Ecto neural progenitor cell (in vitro differentiated cells): ENCODE results near the gene ERN1.
"Not testable (repeated sequence)": the region's sequence is repeated elsewhere in the genome, so short reads cannot be mapped to it uniquely, and the experiment has no call there.

Experiments used
- DNase-seq: peaks from one replicate; pipeline ENCODE4 v3.0.0-alpha.2; 2018; ENCODE audit warnings: low spot score

The ERN1 gene

GRCh38 chr17:64129765-64130558 is at the start of gene ERN1:
Gene ERN1, minus strand, starts transcription at chr17:64130144. Its CDS starts 115 bp downstream, at chr17:64130029.
- peak; percentile 99 for DNase-seq

- peak; percentile 26 for DNase-seq
Observed at GRCh38 chr17:64179024-64179423, 49.1 kb upstream of the ERN1 start.

- peak; percentile 39 for DNase-seq
Observed at GRCh38 chr17:64178011-64178825, 48.3 kb upstream of the ERN1 start.

GRCh38 chr17:64177311-64178010 is 47.5 kb upstream of the ERN1 start:
- DNase-seq: peak; percentile 29

- DNase-seq: peak; percentile 9
Observed at GRCh38 chr17:64176556-64176955, 46.6 kb upstream of the ERN1 start.

GRCh38 chr17:64174686-64175456 is 44.9 kb upstream of the ERN1 start:
- peak; percentile 19 for DNase-seq

- DNase-seq: no peak
Observed at GRCh38 chr17:64173646-64174045, 43.7 kb upstream of the ERN1 start.

- no peak for DNase-seq
Observed at GRCh38 chr17:64172510-64172909, 42.6 kb upstream of the ERN1 start.

- DNase-seq: no peak
Observed at GRCh38 chr17:64171041-64171440, 41.1 kb upstream of the ERN1 start.

GRCh38 chr17:64170286-64170685 is 40.3 kb upstream of the ERN1 start:
- DNase-seq: no peak

- not testable (repeated sequence) for DNase-seq
Observed at GRCh38 chr17:64167666-64168065, 37.7 kb upstream of the ERN1 start.

GRCh38 chr17:64166876-64167275 is 36.9 kb upstream of the ERN1 start:
- no peak for DNase-seq

- DNase-seq: no peak
Observed at GRCh38 chr17:64165347-64165746, 35.4 kb upstream of the ERN1 start.

- no peak for DNase-seq
Observed at GRCh38 chr17:64164596-64165285, 34.8 kb upstream of the ERN1 start.

- no peak for DNase-seq
Observed at GRCh38 chr17:64163468-64163867, 33.5 kb upstream of the ERN1 start.

- DNase-seq: no peak
Observed at GRCh38 chr17:64162554-64162953, 32.6 kb upstream of the ERN1 start.

- DNase-seq: no peak
Observed at GRCh38 chr17:64161380-64162176, 31.6 kb upstream of the ERN1 start.

- DNase-seq: no peak
Observed at GRCh38 chr17:64160378-64160777, 30.4 kb upstream of the ERN1 start.

GRCh38 chr17:64158831-64159590 is 29.1 kb upstream of the ERN1 start:
- DNase-seq: no peak

- no peak for DNase-seq
Observed at GRCh38 chr17:64158406-64158805, 28.5 kb upstream of the ERN1 start.
